ENCODE measurements around the gene SBSN.

Gene SBSN

DNA sequence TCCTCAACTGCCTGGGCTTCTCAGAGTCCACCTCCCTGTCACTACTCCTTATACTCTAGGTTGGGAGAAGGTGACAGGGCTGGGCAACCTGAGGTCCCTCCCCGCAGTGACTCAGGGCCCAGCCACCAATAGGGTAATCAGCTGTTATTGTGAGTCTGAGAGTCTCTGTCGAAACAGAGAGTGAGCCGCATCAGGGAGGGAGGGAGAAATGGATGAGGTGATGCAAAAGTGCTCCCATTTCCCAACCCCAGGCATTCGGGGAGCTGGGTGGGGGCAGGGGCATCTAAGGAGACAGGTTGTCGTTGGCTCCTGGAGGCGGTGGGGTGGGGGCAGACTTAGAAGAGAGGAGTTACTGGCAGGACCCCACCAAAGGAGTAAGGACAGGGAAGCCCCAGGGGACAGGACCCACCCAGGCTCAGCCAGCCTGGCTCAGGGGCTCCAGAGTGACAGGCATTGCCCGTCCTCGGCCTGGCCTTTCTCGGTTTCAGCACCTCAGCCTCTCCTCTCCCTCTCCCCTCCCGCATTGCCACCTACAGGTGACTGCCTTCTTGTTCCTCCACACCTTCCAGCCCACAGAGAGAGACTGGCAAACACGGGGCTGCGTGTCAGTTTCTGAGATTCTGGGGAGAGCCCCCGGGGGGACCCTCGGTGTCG is 14.4 kb downstream of the SBSN start, which contains the start of gene DMKN:
Gene DMKN, minus strand, starts transcription at position 22 of the 654 bp plus-strand sequence. CDS start 174 bp downstream, outside the sequence.
- no peak within 1 kb of the TSS for H4K5ac ChIP-seq (ENCODE audit: low read length)
- H3K79me1 ChIP-seq (ENCODE audit: low read length): peaks cover 3% of the 10 kb centered on the region
- H2BK120ac ChIP-seq (ENCODE audit: low read depth, low read length): no peak within 1 kb of the TSS
- H3K27ac ChIP-seq (ENCODE audit: low read depth, low read length): no peak within 1 kb of the TSS
- H3K36me3 ChIP-seq (ENCODE audit: control insufficient read depth, insufficient read depth, low read length): no peaks in the 10 kb centered on the region
- peaks cover 7% of the 10 kb centered on the region for H3K79me2 ChIP-seq (ENCODE audit: control insufficient read depth, insufficient read depth, low read length)
- no peak within 1 kb of the TSS for H3K4me3 ChIP-seq (ENCODE audit: low read length)
- DNase-seq: peak; percentile 78
- no CpG with 5 or more reads among the region's 15 CpGs for whole genome bisulfite sequencing (ENCODE audit: extremely low coverage, insufficient coverage, low lambda C conversion rate)
- H3K18ac ChIP-seq (ENCODE audit: low read length): no peak within 1 kb of the TSS
- no peak within 1 kb of the TSS for H2BK5ac ChIP-seq (ENCODE audit: low read length)
- H4K8ac ChIP-seq (ENCODE audit: low read depth, low read length): no peak within 1 kb of the TSS
- no peak within 1 kb of the TSS for H3K23ac ChIP-seq (ENCODE audit: low read length)
- H2BK15ac ChIP-seq (replicated peaks; ENCODE audit: low read depth): no peak within 1 kb of the TSS
- H3K4me2 ChIP-seq (ENCODE audit: low read length): no peak within 1 kb of the TSS
- H3K56ac ChIP-seq (ENCODE audit: low read length): peak within 1 kb of the TSS; percentile 45
- no peaks in the 10 kb centered on the region for H3K27me3 ChIP-seq (ENCODE audit: insufficient read depth, low read length, poor library complexity)
- no peak within 1 kb of the TSS for H3K4ac ChIP-seq (ENCODE audit: low read depth, low read length)
- H3K9ac ChIP-seq (ENCODE audit: low read length): peak within 1 kb of the TSS; percentile 25
- no peaks in the 10 kb centered on the region for H3K4me1 ChIP-seq (ENCODE audit: control insufficient read depth, low read depth, low read length)
- H2AK5ac ChIP-seq (ENCODE audit: low read length): no peak within 1 kb of the TSS

DNA sequence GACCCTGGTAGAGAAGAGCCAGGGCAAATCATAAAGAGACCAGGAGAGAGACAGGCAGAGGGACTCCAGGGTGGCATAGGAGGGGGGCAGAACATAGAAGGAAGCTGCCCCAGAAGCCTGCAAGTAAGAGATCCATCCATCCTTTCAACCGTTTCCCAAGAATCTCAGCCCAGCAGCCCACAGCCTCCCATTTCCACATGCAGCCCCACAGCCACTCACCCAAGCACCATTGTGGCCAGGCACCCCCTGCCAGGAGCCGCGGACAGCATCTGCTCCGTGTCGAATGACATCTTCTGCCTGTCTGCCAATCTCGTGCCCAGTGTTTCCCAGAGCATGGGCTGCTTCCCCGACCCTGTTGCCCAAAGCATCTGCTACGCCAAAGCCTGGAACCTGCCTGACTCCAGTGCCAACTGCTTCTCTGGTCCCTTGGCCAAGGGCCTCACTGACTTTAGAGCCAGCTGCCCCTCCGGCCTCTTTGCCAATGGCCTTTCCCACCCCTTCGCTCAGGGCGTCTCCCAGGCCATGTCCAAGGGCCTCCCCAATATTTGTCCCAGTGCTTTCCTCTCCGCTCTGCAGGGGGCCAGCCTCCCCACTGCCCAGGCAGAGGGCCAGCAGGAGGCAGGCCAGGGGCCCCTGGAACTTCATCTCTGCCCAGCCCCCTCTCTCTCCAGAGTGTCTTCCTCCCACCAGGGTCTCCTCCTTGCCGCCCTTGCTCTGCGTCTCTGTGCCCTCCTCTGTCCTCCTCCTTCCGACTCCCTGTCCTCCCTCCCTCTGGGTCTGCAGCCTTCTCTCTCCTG is 15.1 kb downstream of the SBSN start:
- no peak overlapping the region for H2BK5ac ChIP-seq (ENCODE audit: low read length)
- no peak overlapping the region for H2AK5ac ChIP-seq (ENCODE audit: low read length)
- no peak overlapping the region for H3K56ac ChIP-seq (ENCODE audit: low read length)
- no peak overlapping the region for H3K23ac ChIP-seq (ENCODE audit: low read length)
- no peak overlapping the region for H3K4me3 ChIP-seq (ENCODE audit: low read length)
- H3K18ac ChIP-seq (ENCODE audit: low read length): no peak overlapping the region
- no peak overlapping the region for H3K4ac ChIP-seq (ENCODE audit: low read depth, low read length)
- no peak overlapping the region for H4K5ac ChIP-seq (ENCODE audit: low read length)
- H3K4me1 ChIP-seq (ENCODE audit: control insufficient read depth, low read depth, low read length): no peaks in the 10 kb centered on the region
- no peak overlapping the region for H3K4me2 ChIP-seq (ENCODE audit: low read length)
- DNase-seq: no peak
- no peak overlapping the region for H4K8ac ChIP-seq (ENCODE audit: low read depth, low read length)
- H3K79me2 ChIP-seq (ENCODE audit: control insufficient read depth, insufficient read depth, low read length): peaks cover 12% of the 10 kb centered on the region
- no peaks in the 10 kb centered on the region for H3K27me3 ChIP-seq (ENCODE audit: insufficient read depth, low read length, poor library complexity)
- WGBS (ENCODE audit: extremely low coverage, insufficient coverage, low lambda C conversion rate): no CpG with 5 or more reads among the region's 15 CpGs
- no peak overlapping the region for H2BK120ac ChIP-seq (ENCODE audit: low read depth, low read length)
- H2BK15ac ChIP-seq (replicated peaks; ENCODE audit: low read depth): no peak overlapping the region
- H3K79me1 ChIP-seq (ENCODE audit: low read length): peaks cover 5% of the 10 kb centered on the region
- H3K27ac ChIP-seq (ENCODE audit: low read depth, low read length): no peak overlapping the region
- H3K36me3 ChIP-seq (ENCODE audit: control insufficient read depth, insufficient read depth, low read length): no peaks in the 10 kb centered on the region
- H3K9ac ChIP-seq (ENCODE audit: low read length): no peak overlapping the region

DNA sequence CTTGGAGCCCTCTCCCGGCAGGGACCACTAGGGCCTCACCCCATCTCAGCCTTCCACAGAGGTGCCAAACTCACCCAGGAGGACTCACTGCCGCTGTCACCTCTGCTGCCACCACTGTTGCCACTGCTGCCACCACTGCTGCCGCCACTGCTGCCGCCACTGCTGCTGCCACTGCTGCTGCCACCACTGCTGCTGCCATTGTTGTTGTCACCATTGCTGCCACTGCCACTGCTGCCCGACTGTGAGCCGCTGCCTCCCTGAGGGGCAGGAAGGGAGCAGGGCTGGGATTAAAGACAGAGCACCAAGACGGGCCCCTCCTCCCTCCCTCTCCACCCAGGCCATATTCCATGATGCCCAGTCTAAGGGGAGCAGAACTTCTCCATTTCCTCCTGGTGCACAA is 16.8 kb downstream of the SBSN start:
- Histone ChIP-seq H3K36me3 (ENCODE audit: control insufficient read depth, insufficient read depth, low read length) (no peaks in the 10 kb centered on the region), H3K4me2 (ENCODE audit: low read length) (no peak overlapping the region), H4K5ac (ENCODE audit: low read length) (no peak overlapping the region), H3K4me1 (ENCODE audit: control insufficient read depth, low read depth, low read length) (no peaks in the 10 kb centered on the region), H3K4ac (ENCODE audit: low read depth, low read length) (no peak overlapping the region), H3K9ac (ENCODE audit: low read length) (no peak overlapping the region), H3K79me1 (ENCODE audit: low read length) (peaks cover 13% of the 10 kb centered on the region), H2BK5ac (ENCODE audit: low read length) (no peak overlapping the region), H3K18ac (ENCODE audit: low read length) (no peak overlapping the region), H3K56ac (ENCODE audit: low read length) (no peak overlapping the region), H2BK120ac (ENCODE audit: low read depth, low read length) (no peak overlapping the region), H3K23ac (ENCODE audit: low read length) (no peak overlapping the region), H2AK5ac (ENCODE audit: low read length) (no peak overlapping the region), H2BK15ac (replicated peaks; ENCODE audit: low read depth) (no peak overlapping the region), H3K4me3 (ENCODE audit: low read length) (no peak overlapping the region), H3K27ac (ENCODE audit: low read depth, low read length) (no peak overlapping the region), H4K8ac (ENCODE audit: low read depth, low read length) (no peak overlapping the region), H3K79me2 (ENCODE audit: control insufficient read depth, insufficient read depth, low read length) (peaks cover 24% of the 10 kb centered on the region), H3K27me3 (ENCODE audit: insufficient read depth, low read length, poor library complexity) (no peaks in the 10 kb centered on the region)
- no peak for DNase-seq
- WGBS (ENCODE audit: extremely low coverage, insufficient coverage, low lambda C conversion rate): no CpG with 5 or more reads among the region's 7 CpGs

DNA sequence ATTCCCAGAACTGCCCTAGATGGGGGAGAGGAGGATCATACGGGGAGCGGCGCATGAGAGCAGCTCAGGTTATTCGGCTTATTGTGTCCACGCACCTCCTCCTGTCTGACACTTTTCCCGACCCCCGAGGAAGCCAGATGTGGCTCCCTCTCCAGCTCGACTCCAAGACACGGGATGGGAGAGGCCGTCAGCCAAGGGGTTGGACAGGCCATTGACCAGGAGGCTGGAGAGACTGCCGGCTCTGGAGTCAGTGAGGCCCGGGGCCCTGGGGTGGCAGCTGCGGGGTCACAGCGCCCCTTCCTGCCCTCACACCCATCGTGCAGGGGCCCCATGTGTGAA is 17.5 kb downstream of the SBSN start:
- Histone ChIP-seq H3K4me3 (ENCODE audit: low read length) (no peak overlapping the region), H2AK5ac (ENCODE audit: low read length) (no peak overlapping the region), H3K56ac (ENCODE audit: low read length) (peak overlapping the region; percentile 85), H3K4ac (ENCODE audit: low read depth, low read length) (no peak overlapping the region), H3K79me2 (ENCODE audit: control insufficient read depth, insufficient read depth, low read length) (peaks cover 28% of the 10 kb centered on the region), H3K18ac (ENCODE audit: low read length) (peak overlapping the region; percentile 11), H3K4me2 (ENCODE audit: low read length) (peak overlapping the region; percentile 15), H3K79me1 (ENCODE audit: low read length) (peaks cover 20% of the 10 kb centered on the region), H3K4me1 (ENCODE audit: control insufficient read depth, low read depth, low read length) (no peaks in the 10 kb centered on the region), H2BK120ac (ENCODE audit: low read depth, low read length) (no peak overlapping the region), H4K5ac (ENCODE audit: low read length) (no peak overlapping the region), H2BK15ac (replicated peaks; ENCODE audit: low read depth) (no peak overlapping the region), H4K8ac (ENCODE audit: low read depth, low read length) (no peak overlapping the region), H3K9ac (ENCODE audit: low read length) (peak overlapping the region; percentile 50), H3K27me3 (ENCODE audit: insufficient read depth, low read length, poor library complexity) (no peaks in the 10 kb centered on the region), H3K36me3 (ENCODE audit: control insufficient read depth, insufficient read depth, low read length) (peaks cover 4% of the 10 kb centered on the region), H2BK5ac (ENCODE audit: low read length) (no peak overlapping the region), H3K23ac (ENCODE audit: low read length) (no peak overlapping the region), H3K27ac (ENCODE audit: low read depth, low read length) (no peak overlapping the region)
- DNase-seq: no peak
- no CpG with 5 or more reads among the region's 15 CpGs for WGBS (ENCODE audit: extremely low coverage, insufficient coverage, low lambda C conversion rate)

DNA sequence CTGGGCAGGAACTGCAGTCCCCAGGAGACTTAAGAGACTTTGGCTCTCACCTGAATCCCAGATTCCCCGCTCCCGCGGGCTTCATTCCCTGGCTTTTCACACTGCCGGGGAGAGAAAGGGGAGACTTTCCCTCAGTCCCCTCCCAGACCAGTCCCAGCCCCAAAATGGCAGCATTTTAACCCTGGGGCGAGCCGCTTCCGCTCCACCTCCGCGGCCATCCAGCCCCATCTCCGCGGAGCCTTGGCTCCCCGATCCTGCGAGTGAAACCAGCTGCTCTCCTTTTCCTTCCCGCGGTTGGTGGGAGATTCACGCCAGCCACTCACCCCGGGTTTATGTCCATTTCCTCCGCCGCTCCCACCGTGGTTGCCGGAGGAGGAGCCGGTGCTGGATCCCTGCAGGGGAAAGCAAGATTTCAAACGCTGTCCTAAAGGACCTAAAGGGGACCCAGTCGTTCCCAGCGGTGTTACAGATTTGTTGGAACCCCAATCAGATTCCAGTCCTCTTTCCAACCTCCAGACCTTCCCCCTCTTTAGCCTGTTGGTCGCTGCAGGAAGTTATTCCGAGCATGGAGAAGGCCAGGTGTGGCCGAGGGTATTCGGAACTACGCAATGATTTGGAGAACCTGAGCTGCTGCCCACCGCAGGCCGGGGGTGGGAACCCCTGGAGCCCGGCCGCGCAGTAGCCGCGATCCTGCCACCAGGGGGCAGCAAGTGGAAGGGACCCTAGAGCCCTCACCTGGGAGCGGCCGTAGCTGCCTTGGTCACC is 18.1 kb downstream of the SBSN start:
- H3K4me2 ChIP-seq (ENCODE audit: low read length): peak overlapping the region; percentile 82
- H2AK5ac ChIP-seq (ENCODE audit: low read length): peak overlapping the region; percentile 70
- H4K5ac ChIP-seq (ENCODE audit: low read length): no peak overlapping the region
- peak overlapping the region; percentile 93 for H3K56ac ChIP-seq (ENCODE audit: low read length)
- peak overlapping the region; percentile 83 for H3K9ac ChIP-seq (ENCODE audit: low read length)
- peak overlapping the region; percentile 83 for H3K4me3 ChIP-seq (ENCODE audit: low read length)
- H2BK5ac ChIP-seq (ENCODE audit: low read length): peak overlapping the region; percentile 57
- H3K23ac ChIP-seq (ENCODE audit: low read length): peak overlapping the region; percentile 7
- no peak overlapping the region for H4K8ac ChIP-seq (ENCODE audit: low read depth, low read length)
- H2BK15ac ChIP-seq (replicated peaks; ENCODE audit: low read depth): no peak overlapping the region
- no peaks in the 10 kb centered on the region for H3K4me1 ChIP-seq (ENCODE audit: control insufficient read depth, low read depth, low read length)
- no peaks in the 10 kb centered on the region for H3K27me3 ChIP-seq (ENCODE audit: insufficient read depth, low read length, poor library complexity)
- WGBS (ENCODE audit: extremely low coverage, insufficient coverage, low lambda C conversion rate): no CpG with 5 or more reads among the region's 39 CpGs
- H3K18ac ChIP-seq (ENCODE audit: low read length): peak overlapping the region; percentile 60
- no peak overlapping the region for H3K4ac ChIP-seq (ENCODE audit: low read depth, low read length)
- H3K36me3 ChIP-seq (ENCODE audit: control insufficient read depth, insufficient read depth, low read length): peaks cover 8% of the 10 kb centered on the region
- peak overlapping the region; percentile 79 for H3K27ac ChIP-seq (ENCODE audit: low read depth, low read length)
- H3K79me2 ChIP-seq (ENCODE audit: control insufficient read depth, insufficient read depth, low read length): peaks cover 28% of the 10 kb centered on the region
- H3K79me1 ChIP-seq (ENCODE audit: low read length): peaks cover 22% of the 10 kb centered on the region
- peak; percentile 95 for DNase-seq
- H2BK120ac ChIP-seq (ENCODE audit: low read depth, low read length): no peak overlapping the region
